ENCODE data around the gene MSMP.

MSMP gene

DNA sequence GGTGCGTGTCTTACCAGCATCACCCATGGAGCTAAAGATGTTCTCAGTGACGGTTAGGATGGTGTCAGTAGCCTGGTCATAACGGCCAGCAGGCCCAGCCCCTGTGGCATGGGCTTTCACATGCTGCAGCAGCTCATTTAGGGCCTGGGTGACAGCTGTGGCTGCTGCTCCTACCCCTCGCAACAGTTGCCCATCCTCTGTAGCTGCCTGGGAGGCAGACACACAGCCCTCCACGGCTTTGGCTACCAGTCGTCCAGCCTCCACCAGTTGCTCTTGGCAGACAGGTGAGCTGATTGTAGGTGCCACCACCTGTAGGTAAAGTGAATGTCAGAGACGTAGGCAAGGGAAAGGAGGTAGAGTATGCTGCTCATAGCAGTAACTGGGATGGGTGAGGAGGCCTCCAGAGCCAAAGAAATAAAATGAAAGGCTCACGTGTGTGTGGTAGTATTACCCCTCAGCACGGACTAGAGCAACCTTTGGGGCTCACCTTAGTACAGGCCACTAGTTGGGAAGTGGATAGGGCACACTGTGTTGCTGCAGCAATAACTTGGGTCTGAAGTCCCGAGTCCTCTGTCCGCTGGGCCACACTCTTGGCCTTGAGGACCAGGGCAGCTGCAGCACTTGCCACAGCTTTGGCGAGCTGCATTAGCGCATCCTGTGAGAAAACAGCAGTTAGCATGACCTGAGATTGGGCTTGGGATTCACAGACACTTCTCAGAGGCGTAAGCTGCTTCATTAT lies 36.8 kb downstream of the MSMP start:
- no peak for DNase-seq

- no peak for DNase-seq
Measured at GRCh38 chr9:35716230-35716629, 37.8 kb downstream of the MSMP start.

- no peak for DNase-seq
Measured at GRCh38 chr9:35714579-35715252, 39.4 kb downstream of the MSMP start.

GRCh38 chr9:35714123-35714522 lies 40.0 kb downstream of the MSMP start:
- DNase-seq: no peak

- DNase-seq: no peak
Measured at GRCh38 chr9:35713578-35713977, 40.5 kb downstream of the MSMP start.

DNA sequence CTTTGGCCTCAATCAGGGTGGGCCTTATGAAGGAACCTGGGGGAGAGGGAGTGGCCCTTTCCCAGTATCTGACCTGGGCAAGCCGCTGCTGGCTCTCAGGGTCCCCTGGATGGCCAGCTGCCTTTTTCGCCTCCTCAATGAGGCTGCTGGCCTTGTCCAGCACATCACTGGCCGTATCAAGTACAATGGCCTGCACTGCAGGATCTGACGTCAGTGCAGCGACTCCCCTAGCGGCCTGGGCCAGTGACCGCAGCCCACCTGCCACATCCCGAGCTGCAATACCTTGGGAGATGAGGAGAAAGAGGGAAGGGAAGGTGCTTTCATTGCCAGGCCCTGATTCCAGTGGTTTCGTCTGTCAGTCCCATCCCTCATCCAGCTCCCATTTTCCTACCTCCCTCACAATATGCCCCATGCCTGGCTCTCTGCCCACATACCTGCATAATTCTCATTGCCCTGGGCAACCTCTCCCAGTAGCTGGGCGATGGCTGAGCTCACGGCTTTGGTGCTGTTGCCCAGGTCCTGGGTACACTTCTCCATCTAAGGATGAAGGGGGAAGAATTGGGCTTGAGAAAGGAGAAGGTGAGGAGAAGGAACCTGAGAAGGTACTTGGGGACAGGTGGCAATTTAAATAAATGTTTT lies 41.2 kb downstream of the MSMP start:
- DNase-seq: no peak

- no peak for DNase-seq
Measured at GRCh38 chr9:35711501-35712428, 42.3 kb downstream of the MSMP start.

- no peak for DNase-seq
Measured at GRCh38 chr9:35710818-35711500, 43.1 kb downstream of the MSMP start.

DNA sequence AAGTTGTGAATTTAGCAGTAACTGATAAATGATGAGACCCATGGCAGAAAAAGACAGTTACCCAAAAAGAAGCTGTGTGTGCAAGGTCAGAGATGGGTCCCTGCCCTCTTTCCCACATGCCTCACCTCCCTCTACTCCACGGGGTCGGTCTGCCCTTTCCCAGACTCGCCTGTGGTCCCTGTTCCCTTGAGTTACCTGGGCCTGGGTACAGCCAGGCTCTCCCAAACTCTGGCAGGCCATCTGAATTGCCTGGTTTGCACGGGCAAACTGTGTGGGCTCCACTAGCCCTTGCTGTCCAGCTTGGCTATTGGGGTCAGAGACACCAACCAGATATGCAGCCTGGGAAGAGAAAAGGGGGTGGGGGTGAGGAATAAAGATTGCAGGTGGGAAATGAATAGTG lies 45.9 kb downstream of the MSMP start:
- DNase-seq: no peak

- no peak for DNase-seq
Measured at GRCh38 chr9:35706951-35707350, 47.1 kb downstream of the MSMP start.

GRCh38 chr9:35705836-35706430 lies 48.1 kb downstream of the MSMP start:
- no peak for DNase-seq

- DNase-seq: no peak
Measured at GRCh38 chr9:35705372-35705771, 48.7 kb downstream of the MSMP start.

GRCh38 chr9:35703906-35704672 lies 50.0 kb downstream of the MSMP start:
- no peak for DNase-seq
